ENCODE measurements around the gene EXOC4.

EXOC4 gene

DNA sequence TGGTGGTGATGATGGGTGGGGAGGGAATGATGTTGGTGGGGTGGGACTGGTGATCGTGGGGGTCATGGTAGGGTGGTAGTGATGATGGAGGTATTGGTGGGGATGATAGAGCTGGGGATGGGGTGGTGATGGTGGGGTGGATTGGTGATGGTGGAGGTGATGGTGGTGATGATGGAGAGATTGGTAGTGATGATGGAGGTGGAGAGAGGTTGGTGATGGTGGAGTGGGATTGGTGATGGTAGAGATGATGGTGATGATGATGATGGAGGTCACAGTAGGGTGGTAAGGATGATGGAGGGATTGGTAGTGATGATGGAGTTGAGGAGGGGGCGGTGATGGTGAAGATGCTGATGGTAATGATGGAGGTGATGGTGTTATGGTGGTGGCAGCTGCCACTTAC lies 155.3 kb downstream of the EXOC4 start:
- no peaks in the 10 kb centered on the region for H3K4me1 ChIP-seq
- H3K9me3 ChIP-seq = no peaks in the 10 kb centered on the region
- H3K27me3 ChIP-seq = no peaks in the 10 kb centered on the region
- TF ChIP-seq, protein P1, sequence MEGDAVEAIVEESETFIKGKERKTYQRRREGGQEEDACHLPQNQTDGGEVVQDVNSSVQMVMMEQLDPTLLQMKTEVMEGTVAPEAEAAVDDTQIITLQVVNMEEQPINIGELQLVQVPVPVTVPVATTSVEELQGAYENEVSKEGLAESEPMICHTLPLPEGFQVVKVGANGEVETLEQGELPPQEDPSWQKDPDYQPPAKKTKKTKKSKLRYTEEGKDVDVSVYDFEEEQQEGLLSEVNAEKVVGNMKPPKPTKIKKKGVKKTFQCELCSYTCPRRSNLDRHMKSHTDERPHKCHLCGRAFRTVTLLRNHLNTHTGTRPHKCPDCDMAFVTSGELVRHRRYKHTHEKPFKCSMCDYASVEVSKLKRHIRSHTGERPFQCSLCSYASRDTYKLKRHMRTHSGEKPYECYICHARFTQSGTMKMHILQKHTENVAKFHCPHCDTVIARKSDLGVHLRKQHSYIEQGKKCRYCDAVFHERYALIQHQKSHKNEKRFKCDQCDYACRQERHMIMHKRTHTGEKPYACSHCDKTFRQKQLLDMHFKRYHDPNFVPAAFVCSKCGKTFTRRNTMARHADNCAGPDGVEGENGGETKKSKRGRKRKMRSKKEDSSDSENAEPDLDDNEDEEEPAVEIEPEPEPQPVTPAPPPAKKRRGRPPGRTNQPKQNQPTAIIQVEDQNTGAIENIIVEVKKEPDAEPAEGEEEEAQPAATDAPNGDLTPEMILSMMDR (IDR thresholded peaks at IDR 0.05) = no peak
- H3K36me3 ChIP-seq = no peaks in the 10 kb centered on the region
- no peak for DNase-seq
- H3K27ac ChIP-seq = no peak overlapping the region
- intact Hi-C loops (cut with DNase I; ENCODE audit: low total_unique reads) = no loop called here
- no peak overlapping the region for H3K4me3 ChIP-seq

DNA sequence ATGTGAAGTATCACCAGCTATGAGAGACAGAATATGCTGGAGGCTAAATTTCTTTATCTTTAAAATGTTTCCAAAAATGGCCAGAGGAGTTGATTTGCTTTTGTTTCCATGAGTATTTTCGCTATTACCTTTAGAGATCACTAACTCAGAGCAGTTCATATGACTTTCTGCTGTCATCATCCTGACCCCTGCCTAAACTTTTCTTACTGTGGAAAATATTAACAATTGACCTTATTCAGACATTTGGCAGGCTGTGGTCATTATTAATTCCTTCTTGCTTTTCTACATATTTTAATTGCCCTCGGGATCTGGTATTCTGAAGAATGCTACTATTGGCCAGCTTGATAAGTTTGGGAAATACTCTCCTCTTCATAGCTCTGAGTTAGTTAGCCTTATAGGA lies 156.5 kb downstream of the EXOC4 start:
- no peaks in the 10 kb centered on the region for H3K4me1 ChIP-seq
- H3K27me3 ChIP-seq = no peaks in the 10 kb centered on the region
- DNase-seq = no peak
- no peak overlapping the region for H3K4me3 ChIP-seq
- no peak overlapping the region for H3K27ac ChIP-seq
- TF ChIP-seq, protein P1 (IDR thresholded peaks at IDR 0.05) = no peak
- no peaks in the 10 kb centered on the region for H3K9me3 ChIP-seq
- intact Hi-C loops (cut with DNase I; ENCODE audit: low total_unique reads) = no loop called here
- H3K36me3 ChIP-seq = no peaks in the 10 kb centered on the region

DNA sequence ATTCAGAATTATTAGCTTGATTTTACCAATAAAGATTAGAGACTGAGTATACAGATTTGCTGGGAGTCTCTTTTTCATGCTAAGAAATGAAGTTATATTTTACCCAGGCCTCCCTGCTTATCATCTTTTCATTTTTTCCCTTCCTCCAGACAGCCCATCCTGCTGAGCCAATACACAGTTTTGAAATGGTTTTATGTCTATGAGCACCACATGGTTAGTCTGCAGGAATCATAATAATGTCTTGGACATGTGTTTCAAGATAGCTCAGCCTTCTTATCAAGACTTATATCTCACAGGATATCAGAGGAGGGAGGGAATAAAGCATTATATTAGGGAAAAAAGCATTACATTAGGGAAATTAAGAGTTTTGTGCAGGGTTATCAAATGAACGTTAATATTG lies 157.1 kb downstream of the EXOC4 start:
- H3K9me3 ChIP-seq = no peaks in the 10 kb centered on the region
- H3K4me1 ChIP-seq = no peaks in the 10 kb centered on the region
- TF ChIP-seq, protein P1 (IDR thresholded peaks at IDR 0.05) = no peak
- no peaks in the 10 kb centered on the region for H3K36me3 ChIP-seq
- H3K27me3 ChIP-seq = no peaks in the 10 kb centered on the region
- no peak for DNase-seq
- H3K27ac ChIP-seq = no peak overlapping the region
- H3K4me3 ChIP-seq = no peak overlapping the region
- intact Hi-C loops (cut with DNase I; ENCODE audit: low total_unique reads) = no loop called here

DNA sequence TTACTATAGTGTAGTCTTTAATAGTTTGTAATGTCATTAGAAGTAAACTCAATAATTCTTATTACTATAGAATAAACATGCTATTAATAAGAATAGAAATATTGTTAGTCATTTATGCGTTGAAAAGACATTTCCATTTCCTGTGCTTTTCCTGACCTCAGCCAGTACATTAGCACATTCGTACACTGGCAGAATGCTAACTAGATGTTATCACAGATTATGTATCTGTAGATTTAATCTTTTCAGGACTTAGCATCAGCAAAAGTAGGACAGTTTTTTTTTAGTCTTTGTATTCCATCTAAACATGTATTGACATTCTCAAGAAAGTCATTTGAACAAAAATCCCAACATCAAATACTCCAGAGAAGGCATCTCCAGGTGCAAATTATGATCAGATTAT lies 158.5 kb downstream of the EXOC4 start:
- no peak overlapping the region for H3K4me3 ChIP-seq
- H3K36me3 ChIP-seq = no peaks in the 10 kb centered on the region
- no peaks in the 10 kb centered on the region for H3K27me3 ChIP-seq
- H3K4me1 ChIP-seq = no peaks in the 10 kb centered on the region
- intact Hi-C loops (cut with DNase I; ENCODE audit: low total_unique reads) = no loop called here
- H3K9me3 ChIP-seq = no peaks in the 10 kb centered on the region
- no peak overlapping the region for H3K27ac ChIP-seq
- no peak for DNase-seq
- TF ChIP-seq, protein P1 (IDR thresholded peaks at IDR 0.05) = no peak

DNA sequence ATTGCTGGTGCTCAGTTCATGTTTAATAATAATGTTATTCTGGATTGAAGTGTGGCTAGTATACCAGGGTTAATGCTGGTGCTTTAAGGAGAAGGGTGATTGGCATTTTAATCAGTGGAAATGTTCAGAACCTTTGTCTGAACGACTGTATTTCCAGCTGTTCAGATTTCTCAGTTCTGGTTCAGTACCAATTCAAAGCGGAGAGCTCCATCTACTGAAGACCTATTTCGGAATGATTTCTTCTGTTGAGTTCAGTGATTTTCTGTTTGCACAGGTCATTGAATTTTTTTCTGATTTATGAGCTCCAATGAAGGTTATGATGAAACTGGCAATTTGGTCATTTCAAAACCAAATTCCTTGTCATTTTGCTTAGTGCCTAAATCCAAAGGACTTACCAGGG lies 160.1 kb downstream of the EXOC4 start:
- DNase-seq = no peak
- H3K9me3 ChIP-seq = no peaks in the 10 kb centered on the region
- H3K27ac ChIP-seq = no peak overlapping the region
- H3K36me3 ChIP-seq = no peaks in the 10 kb centered on the region
- intact Hi-C loops (cut with DNase I; ENCODE audit: low total_unique reads) = no loop called here
- H3K4me1 ChIP-seq = no peaks in the 10 kb centered on the region
- no peaks in the 10 kb centered on the region for H3K27me3 ChIP-seq
- no peak overlapping the region for H3K4me3 ChIP-seq
- TF ChIP-seq, protein P1 (IDR thresholded peaks at IDR 0.05) = no peak

DNA sequence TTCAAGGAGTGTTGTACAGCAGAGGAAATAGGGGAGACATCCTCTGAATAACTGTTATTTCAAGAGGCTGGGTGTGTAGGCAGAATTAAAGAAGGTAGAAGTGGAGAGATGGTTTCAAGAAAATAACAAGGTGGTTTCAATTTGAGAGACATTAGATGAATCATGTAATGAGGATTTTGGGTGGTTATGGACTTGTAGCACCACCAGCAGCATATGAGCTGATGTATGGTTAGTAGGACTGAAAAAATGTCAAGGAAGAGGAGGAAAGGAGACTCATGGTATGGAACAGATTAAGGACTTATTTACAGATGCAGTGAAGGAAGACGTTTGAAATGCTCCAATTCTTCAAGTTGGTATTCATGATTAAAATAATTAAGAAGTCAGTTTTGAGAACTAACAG lies 166.2 kb downstream of the EXOC4 start:
- Histone ChIP-seq H3K27me3 (no peaks in the 10 kb centered on the region), H3K4me1 (no peaks in the 10 kb centered on the region), H3K4me3 (no peak overlapping the region), H3K27ac (no peak overlapping the region), H3K36me3 (no peaks in the 10 kb centered on the region), H3K9me3 (no peaks in the 10 kb centered on the region)
- intact Hi-C loops (cut with DNase I; ENCODE audit: low total_unique reads) = no loop called here
- DNase-seq = no peak
- TF ChIP-seq, protein P1 (IDR thresholded peaks at IDR 0.05) = no peak
